Measurements from ENCODE around the gene E2F7.

Gene E2F7

GRCh38 chr12:77003914-77004313 is 61.5 kb downstream of the E2F7 start:
- no peak overlapping the region for H3K4me3 ChIP-seq
- H3K9ac ChIP-seq (ENCODE audit: insufficient read length): no peak overlapping the region
- no peaks in the 10 kb centered on the region for H3K9me3 ChIP-seq (ENCODE audit: low read depth, low read length)
- DNase-seq (ENCODE audit: low read depth, low spot score): no peak
- no peaks in the 10 kb centered on the region for H3K36me3 ChIP-seq (ENCODE audit: insufficient read depth, low read length)
- TF ChIP-seq FOXP2 (optimal IDR thresholded peaks at IDR 0.05; ENCODE audit: control extremely low read depth, extremely low read length, insufficient read depth) (no peak), POLR2AphosphoS5 (IDR thresholded peaks at IDR 0.05; ENCODE audit: borderline replicate concordance, low read depth, low read length) (no peak), EZH2 (IDR thresholded peaks at IDR 0.05) (no peak)
- no peak overlapping the region for H3K27ac ChIP-seq

GRCh38 chr12:77003246-77003645 is 62.1 kb downstream of the E2F7 start:
- H3K4me3 ChIP-seq: no peak overlapping the region
- TF ChIP-seq EZH2 (IDR thresholded peaks at IDR 0.05) (no peak), POLR2AphosphoS5 (IDR thresholded peaks at IDR 0.05; ENCODE audit: borderline replicate concordance, low read depth, low read length) (no peak), FOXP2 (optimal IDR thresholded peaks at IDR 0.05; ENCODE audit: control extremely low read depth, extremely low read length, insufficient read depth) (no peak)
- DNase-seq (ENCODE audit: low read depth, low spot score): no peak
- H3K9me3 ChIP-seq (ENCODE audit: low read depth, low read length): no peaks in the 10 kb centered on the region
- H3K27ac ChIP-seq: no peak overlapping the region
- no peak overlapping the region for H3K9ac ChIP-seq (ENCODE audit: insufficient read length)
- no peaks in the 10 kb centered on the region for H3K36me3 ChIP-seq (ENCODE audit: insufficient read depth, low read length)

- no peak for TF ChIP-seq FOXP2 (optimal IDR thresholded peaks at IDR 0.05; ENCODE audit: control extremely low read depth, extremely low read length, insufficient read depth)
- TF ChIP-seq POLR2AphosphoS5 (IDR thresholded peaks at IDR 0.05; ENCODE audit: borderline replicate concordance, low read depth, low read length): no peak
- TF ChIP-seq EZH2 (IDR thresholded peaks at IDR 0.05): no peak
- H3K9ac ChIP-seq (ENCODE audit: insufficient read length): no peak overlapping the region
- H3K36me3 ChIP-seq (ENCODE audit: insufficient read depth, low read length): no peaks in the 10 kb centered on the region
- no peak overlapping the region for H3K4me3 ChIP-seq
- no peak for DNase-seq (ENCODE audit: low read depth, low spot score)
- H3K27ac ChIP-seq: no peak overlapping the region
- no peaks in the 10 kb centered on the region for H3K9me3 ChIP-seq (ENCODE audit: low read depth, low read length)
Observed at GRCh38 chr12:77002382-77002781, 63.0 kb downstream of the E2F7 start.

GRCh38 chr12:77001276-77001675 is 64.1 kb downstream of the E2F7 start:
- H3K9ac ChIP-seq (ENCODE audit: insufficient read length): no peak overlapping the region
- no peak overlapping the region for H3K4me3 ChIP-seq
- H3K9me3 ChIP-seq (ENCODE audit: low read depth, low read length): no peaks in the 10 kb centered on the region
- TF ChIP-seq FOXP2 (optimal IDR thresholded peaks at IDR 0.05; ENCODE audit: control extremely low read depth, extremely low read length, insufficient read depth) (no peak), EZH2 (IDR thresholded peaks at IDR 0.05) (no peak), POLR2AphosphoS5 (IDR thresholded peaks at IDR 0.05; ENCODE audit: borderline replicate concordance, low read depth, low read length) (no peak)
- no peaks in the 10 kb centered on the region for H3K36me3 ChIP-seq (ENCODE audit: insufficient read depth, low read length)
- no peak for DNase-seq (ENCODE audit: low read depth, low spot score)
- H3K27ac ChIP-seq: no peak overlapping the region

GRCh38 chr12:76998908-76999556 is 66.3 kb downstream of the E2F7 start:
- DNase-seq (ENCODE audit: low read depth, low spot score): no peak

GRCh38 chr12:76998386-76998785 is 67.0 kb downstream of the E2F7 start:
- H3K27ac ChIP-seq: no peak overlapping the region
- no peaks in the 10 kb centered on the region for H3K36me3 ChIP-seq (ENCODE audit: insufficient read depth, low read length)
- no peak for DNase-seq (ENCODE audit: low read depth, low spot score)
- H3K9ac ChIP-seq (ENCODE audit: insufficient read length): no peak overlapping the region
- H3K9me3 ChIP-seq (ENCODE audit: low read depth, low read length): no peaks in the 10 kb centered on the region
- TF ChIP-seq EZH2 (IDR thresholded peaks at IDR 0.05): no peak
- TF ChIP-seq POLR2AphosphoS5 (IDR thresholded peaks at IDR 0.05; ENCODE audit: borderline replicate concordance, low read depth, low read length): no peak
- no peak for TF ChIP-seq FOXP2 (optimal IDR thresholded peaks at IDR 0.05; ENCODE audit: control extremely low read depth, extremely low read length, insufficient read depth)
- H3K4me3 ChIP-seq: no peak overlapping the region

More at GRCh38 chr12:76998908-76999556, 66.3 kb downstream of the E2F7 start:
- Histone ChIP-seq H3K36me3 (ENCODE audit: insufficient read depth, low read length) (no peaks in the 10 kb centered on the region), H3K9me3 (ENCODE audit: low read depth, low read length) (no peaks in the 10 kb centered on the region), H3K9ac (ENCODE audit: insufficient read length) (no peak overlapping the region), H3K4me3 (no peak overlapping the region), H3K27ac (no peak overlapping the region)
- no peak for TF ChIP-seq EZH2 (IDR thresholded peaks at IDR 0.05)
- TF ChIP-seq POLR2AphosphoS5 (IDR thresholded peaks at IDR 0.05; ENCODE audit: borderline replicate concordance, low read depth, low read length): no peak
- no peak for TF ChIP-seq FOXP2 (optimal IDR thresholded peaks at IDR 0.05; ENCODE audit: control extremely low read depth, extremely low read length, insufficient read depth)

GRCh38 chr12:76997011-76997780 is 68.2 kb downstream of the E2F7 start:
- no peak for TF ChIP-seq EZH2 (IDR thresholded peaks at IDR 0.05)
- TF ChIP-seq POLR2AphosphoS5 (IDR thresholded peaks at IDR 0.05; ENCODE audit: borderline replicate concordance, low read depth, low read length): no peak
- TF ChIP-seq FOXP2 (optimal IDR thresholded peaks at IDR 0.05; ENCODE audit: control extremely low read depth, extremely low read length, insufficient read depth): no peak
- Histone ChIP-seq H3K27ac (no peak overlapping the region), H3K9me3 (ENCODE audit: low read depth, low read length) (no peaks in the 10 kb centered on the region), H3K36me3 (ENCODE audit: insufficient read depth, low read length) (no peaks in the 10 kb centered on the region), H3K9ac (ENCODE audit: insufficient read length) (no peak overlapping the region), H3K4me3 (no peak overlapping the region)
- DNase-seq (ENCODE audit: low read depth, low spot score): no peak

GRCh38 chr12:76990716-76991115 is 74.7 kb downstream of the E2F7 start:
- TF ChIP-seq POLR2AphosphoS5 (IDR thresholded peaks at IDR 0.05; ENCODE audit: borderline replicate concordance, low read depth, low read length) (no peak), EZH2 (IDR thresholded peaks at IDR 0.05) (no peak), FOXP2 (optimal IDR thresholded peaks at IDR 0.05; ENCODE audit: control extremely low read depth, extremely low read length, insufficient read depth) (no peak)
- Histone ChIP-seq H3K4me3 (no peak overlapping the region), H3K9me3 (ENCODE audit: low read depth, low read length) (peaks cover 6% of the 10 kb centered on the region; the same call in 1 of the 2 replicates), H3K9ac (ENCODE audit: insufficient read length) (no peak overlapping the region), H3K27ac (no peak overlapping the region), H3K36me3 (ENCODE audit: insufficient read depth, low read length) (no peaks in the 10 kb centered on the region)
- no peak for DNase-seq (ENCODE audit: low read depth, low spot score)
